ENCODE measurements around the gene HSD17B14.

HSD17B14 gene

GRCh38 chr19:48806518-48806817, 29.8 kb downstream of the HSD17B14 start:
- TF ChIP-seq POLR2AphosphoS5 (IDR thresholded peaks at IDR 0.05; ENCODE audit: low read depth) = no peak
- TF ChIP-seq GABPA (IDR thresholded peaks at IDR 0.05; ENCODE audit: low read depth) = no peak
- no peak for TF ChIP-seq CTCF (IDR thresholded peaks at IDR 0.05; ENCODE audit: insufficient read depth, low read length)
- TF ChIP-seq, protein P1, sequence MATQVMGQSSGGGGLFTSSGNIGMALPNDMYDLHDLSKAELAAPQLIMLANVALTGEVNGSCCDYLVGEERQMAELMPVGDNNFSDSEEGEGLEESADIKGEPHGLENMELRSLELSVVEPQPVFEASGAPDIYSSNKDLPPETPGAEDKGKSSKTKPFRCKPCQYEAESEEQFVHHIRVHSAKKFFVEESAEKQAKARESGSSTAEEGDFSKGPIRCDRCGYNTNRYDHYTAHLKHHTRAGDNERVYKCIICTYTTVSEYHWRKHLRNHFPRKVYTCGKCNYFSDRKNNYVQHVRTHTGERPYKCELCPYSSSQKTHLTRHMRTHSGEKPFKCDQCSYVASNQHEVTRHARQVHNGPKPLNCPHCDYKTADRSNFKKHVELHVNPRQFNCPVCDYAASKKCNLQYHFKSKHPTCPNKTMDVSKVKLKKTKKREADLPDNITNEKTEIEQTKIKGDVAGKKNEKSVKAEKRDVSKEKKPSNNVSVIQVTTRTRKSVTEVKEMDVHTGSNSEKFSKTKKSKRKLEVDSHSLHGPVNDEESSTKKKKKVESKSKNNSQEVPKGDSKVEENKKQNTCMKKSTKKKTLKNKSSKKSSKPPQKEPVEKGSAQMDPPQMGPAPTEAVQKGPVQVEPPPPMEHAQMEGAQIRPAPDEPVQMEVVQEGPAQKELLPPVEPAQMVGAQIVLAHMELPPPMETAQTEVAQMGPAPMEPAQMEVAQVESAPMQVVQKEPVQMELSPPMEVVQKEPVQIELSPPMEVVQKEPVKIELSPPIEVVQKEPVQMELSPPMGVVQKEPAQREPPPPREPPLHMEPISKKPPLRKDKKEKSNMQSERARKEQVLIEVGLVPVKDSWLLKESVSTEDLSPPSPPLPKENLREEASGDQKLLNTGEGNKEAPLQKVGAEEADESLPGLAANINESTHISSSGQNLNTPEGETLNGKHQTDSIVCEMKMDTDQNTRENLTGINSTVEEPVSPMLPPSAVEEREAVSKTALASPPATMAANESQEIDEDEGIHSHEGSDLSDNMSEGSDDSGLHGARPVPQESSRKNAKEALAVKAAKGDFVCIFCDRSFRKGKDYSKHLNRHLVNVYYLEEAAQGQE (IDR thresholded peaks at IDR 0.05; ENCODE audit: insufficient replicate concordance, low read depth) = no peak
- no peak for TF ChIP-seq SPI1 (IDR thresholded peaks at IDR 0.05; ENCODE audit: borderline replicate concordance, low read depth)
- DNase-seq (ENCODE audit: low read depth in 1 of 2, low spot score in 1 of 2) = no peak
- Histone ChIP-seq H3K27ac (replicated peaks) (no peak overlapping the region), H3K4me3 (replicated peaks; ENCODE audit: insufficient read depth, low read length) (no peak overlapping the region), H3K27me3 (ENCODE audit: insufficient read depth, poor library complexity, severe bottlenecking) (no peaks in the 10 kb centered on the region)

DNA sequence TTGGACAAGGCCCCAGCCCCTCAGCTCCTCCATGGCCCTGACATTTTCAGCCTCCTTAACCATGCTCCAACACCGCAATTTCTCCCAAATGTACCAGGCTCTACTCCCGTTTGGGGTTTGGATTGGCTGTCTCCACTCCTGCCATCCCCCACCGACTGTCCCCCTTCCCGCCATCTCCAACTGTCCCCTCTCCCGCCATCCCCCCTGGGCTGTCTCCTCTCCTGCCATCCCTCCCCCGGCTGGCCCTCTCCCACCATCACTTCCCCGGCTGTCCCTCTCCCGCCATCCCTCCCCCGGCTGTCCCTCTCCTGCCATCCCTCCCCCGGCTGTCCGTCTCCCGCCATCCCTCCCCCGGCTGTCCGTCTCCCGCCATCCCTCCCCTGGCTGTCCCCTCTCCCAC, 30.8 kb downstream of the HSD17B14 start:
- TF ChIP-seq CTCF (IDR thresholded peaks at IDR 0.05; ENCODE audit: insufficient read depth, low read length) (no peak), GABPA (IDR thresholded peaks at IDR 0.05; ENCODE audit: low read depth) (no peak), SPI1 (IDR thresholded peaks at IDR 0.05; ENCODE audit: borderline replicate concordance, low read depth) (no peak), POLR2AphosphoS5 (IDR thresholded peaks at IDR 0.05; ENCODE audit: low read depth) (no peak)
- TF ChIP-seq, protein P1 (IDR thresholded peaks at IDR 0.05; ENCODE audit: insufficient replicate concordance, low read depth) = no peak
- H3K27ac ChIP-seq (replicated peaks) = no peak overlapping the region
- H3K4me3 ChIP-seq (replicated peaks; ENCODE audit: insufficient read depth, low read length) = no peak overlapping the region
- H3K27me3 ChIP-seq (ENCODE audit: insufficient read depth, poor library complexity, severe bottlenecking) = no peaks in the 10 kb centered on the region
- no peak for DNase-seq (ENCODE audit: low read depth in 1 of 2, low spot score in 1 of 2)

DNA sequence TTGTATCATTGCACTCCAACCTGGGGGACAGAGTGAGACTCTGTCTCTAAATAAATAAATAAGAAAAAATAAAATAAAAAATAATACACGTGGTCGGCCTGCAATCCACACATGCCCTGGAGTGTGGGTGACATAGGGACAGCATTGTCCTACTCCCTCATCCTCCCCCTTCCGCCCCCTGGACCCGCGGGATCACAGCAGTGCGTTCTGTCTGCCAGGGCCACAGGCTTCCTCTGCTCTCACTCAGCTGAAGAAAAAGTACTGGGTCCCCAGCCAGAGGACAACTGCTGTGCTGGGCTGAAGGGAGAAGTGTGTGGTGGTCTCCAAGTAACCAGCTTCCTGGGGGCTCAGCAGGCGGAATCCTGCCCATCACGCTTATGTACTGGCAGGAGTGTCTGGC, 31.8 kb downstream of the HSD17B14 start:
- TF ChIP-seq GABPA (IDR thresholded peaks at IDR 0.05; ENCODE audit: low read depth) (no peak), POLR2AphosphoS5 (IDR thresholded peaks at IDR 0.05; ENCODE audit: low read depth) (no peak), SPI1 (IDR thresholded peaks at IDR 0.05; ENCODE audit: borderline replicate concordance, low read depth) (no peak), CTCF (IDR thresholded peaks at IDR 0.05; ENCODE audit: insufficient read depth, low read length) (no peak)
- TF ChIP-seq, protein P1 (IDR thresholded peaks at IDR 0.05; ENCODE audit: insufficient replicate concordance, low read depth) = no peak
- no peak overlapping the region for H3K4me3 ChIP-seq (replicated peaks; ENCODE audit: insufficient read depth, low read length)
- no peak for DNase-seq (ENCODE audit: low read depth in 1 of 2, low spot score in 1 of 2)
- no peak overlapping the region for H3K27ac ChIP-seq (replicated peaks)
- no peaks in the 10 kb centered on the region for H3K27me3 ChIP-seq (ENCODE audit: insufficient read depth, poor library complexity, severe bottlenecking)

Data from HL-60 (cell line).